ENCODE measurements around the gene PIP4K2C.
"Not testable (repeated sequence)": the region's sequence is repeated elsewhere in the genome, so short reads cannot be mapped to it uniquely, and the experiment has no call there.

PIP4K2C gene

DNA sequence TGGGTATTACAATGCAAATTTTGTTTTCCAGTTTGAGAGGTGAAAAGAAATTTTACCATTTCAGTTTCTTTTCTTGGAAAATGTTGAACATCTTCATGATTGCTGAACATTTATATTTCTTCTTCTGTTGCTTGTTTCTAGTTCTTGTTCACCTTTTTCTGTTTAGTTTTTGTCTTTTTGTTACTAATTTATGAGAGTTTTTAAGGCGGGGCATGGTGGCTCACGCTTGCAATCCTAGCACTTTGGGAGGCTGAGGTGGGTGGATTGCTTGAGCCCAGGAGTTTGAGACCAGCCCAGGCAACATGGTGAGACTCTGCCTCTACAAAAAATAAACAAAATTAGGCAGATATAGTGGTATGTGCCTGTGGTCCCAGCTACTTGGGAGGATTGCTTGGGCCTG is 30.5 kb upstream of the PIP4K2C start:
- no peak for DNase-seq

DNA sequence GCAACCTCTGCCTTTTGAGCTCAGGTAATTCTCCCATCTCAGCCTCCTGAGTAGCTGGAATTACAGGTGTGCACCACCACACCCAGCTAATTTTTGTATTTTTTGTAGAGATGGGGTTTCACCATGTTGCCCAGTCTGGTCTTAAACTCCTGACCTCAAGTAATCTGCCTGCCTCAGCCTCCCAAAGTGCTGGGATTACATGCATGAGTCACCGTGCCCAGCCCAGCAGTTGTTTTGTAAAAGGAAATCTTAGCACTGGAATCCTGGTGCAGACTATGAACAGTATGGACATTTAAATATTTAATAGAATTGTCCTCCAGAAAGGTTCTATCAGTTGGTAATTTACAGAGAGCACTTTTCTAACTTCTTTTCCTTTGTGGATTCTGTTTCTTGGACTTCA is 29.9 kb upstream of the PIP4K2C start:
- DNase-seq, result not testable (repeated sequence)

DNA sequence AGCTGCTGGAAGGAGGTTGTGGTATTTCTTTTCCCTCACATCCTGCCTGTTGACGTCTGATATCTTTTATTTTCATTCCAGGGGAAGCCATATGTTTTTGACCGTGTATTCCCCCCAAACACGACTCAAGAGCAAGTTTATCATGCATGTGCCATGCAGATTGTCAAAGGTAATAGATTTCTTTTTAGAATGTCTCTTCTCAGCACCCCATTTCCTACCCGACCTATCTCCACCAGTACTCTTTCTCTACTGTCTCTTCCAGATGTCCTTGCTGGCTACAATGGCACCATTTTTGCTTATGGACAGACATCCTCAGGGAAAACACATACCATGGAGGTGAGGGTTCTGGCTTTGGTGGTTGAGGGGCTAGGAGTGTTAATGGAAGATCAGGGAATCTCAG is 27.6 kb upstream of the PIP4K2C start:
- no peak for DNase-seq

DNA sequence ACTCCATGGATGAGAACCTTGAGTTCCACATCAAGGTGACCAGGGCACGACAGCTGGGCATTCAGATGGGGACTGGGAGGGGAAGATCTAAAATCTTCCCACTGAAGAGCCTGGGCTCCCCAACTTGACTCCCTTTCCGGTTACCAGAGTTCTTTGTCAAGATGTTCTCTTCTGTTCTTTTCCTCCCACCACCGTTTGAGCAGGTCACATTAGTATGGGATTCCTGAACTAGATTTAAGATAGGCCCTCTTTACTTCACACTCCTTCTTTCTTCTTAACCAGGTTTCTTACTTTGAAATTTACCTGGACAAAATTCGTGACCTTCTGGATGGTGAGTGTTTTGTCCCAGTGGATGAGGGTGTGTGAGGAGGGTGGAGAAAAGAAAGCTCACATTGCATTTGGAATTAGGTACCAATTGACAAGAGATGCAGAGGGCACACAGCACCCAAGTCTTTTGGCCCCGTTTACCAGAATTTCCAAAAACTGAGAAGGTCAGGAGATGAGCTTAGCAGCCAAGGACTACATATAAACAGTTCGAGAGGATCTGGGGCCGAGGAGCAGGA is 26.7 kb upstream of the PIP4K2C start:
- DNase-seq, result no peak

DNA sequence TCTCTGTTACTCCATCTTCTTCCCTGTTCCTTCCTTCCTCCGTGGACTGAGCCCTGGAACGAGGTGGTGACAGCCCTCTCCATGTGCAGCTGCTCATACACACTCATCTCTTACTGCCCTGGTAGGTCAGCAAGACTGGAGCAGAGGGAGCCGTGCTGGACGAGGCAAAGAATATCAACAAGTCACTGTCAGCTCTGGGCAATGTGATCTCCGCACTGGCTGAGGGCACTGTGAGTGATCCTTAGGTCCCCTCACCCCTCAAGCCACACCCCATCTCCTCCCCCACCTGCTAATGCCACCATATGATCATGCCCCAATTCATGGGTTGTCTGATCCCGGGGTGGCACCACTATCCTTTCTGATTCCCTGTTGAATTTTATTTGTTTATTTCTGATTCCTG is 22.2 kb upstream of the PIP4K2C start:
- no peak for DNase-seq

DNA sequence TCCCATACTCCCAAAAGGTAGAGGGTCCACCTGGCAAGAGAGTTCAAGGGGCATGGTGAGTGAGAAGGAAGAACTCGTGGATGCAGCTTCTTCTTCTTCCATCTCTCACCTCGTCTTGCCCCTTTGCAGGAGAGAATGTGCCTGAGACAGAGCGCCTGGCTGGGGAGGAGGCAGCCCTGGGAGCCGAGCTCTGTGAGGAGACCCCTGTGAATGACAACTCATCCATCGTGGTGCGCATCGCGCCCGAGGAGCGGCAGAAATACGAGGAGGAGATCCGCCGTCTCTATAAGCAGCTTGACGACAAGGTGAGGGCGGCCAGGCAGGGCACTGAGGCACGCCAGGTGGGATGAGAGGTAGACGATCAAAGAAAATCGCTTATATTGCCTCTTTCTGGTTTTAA is 21.1 kb upstream of the PIP4K2C start:
- DNase-seq, result no peak

DNA sequence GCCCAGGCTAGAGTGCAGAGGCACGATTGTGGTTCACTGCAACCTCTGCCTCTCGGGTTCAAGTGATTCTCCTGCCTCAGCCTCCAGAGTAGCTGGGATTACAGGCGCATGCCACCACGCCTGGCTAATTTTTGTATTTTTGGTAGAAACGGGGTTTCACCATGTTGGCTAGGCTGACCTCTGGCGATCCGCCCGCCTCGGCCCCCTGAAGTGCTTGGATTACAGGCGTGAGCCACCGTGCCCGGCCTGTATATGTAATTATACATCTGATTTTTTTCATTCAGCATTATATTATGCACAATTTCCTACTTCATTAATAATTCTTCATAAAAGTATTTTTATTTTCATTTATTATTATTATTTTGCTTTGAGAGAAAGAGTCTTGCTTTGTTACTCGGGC is 20.6 kb upstream of the PIP4K2C start:
- not testable (repeated sequence) for DNase-seq

DNA sequence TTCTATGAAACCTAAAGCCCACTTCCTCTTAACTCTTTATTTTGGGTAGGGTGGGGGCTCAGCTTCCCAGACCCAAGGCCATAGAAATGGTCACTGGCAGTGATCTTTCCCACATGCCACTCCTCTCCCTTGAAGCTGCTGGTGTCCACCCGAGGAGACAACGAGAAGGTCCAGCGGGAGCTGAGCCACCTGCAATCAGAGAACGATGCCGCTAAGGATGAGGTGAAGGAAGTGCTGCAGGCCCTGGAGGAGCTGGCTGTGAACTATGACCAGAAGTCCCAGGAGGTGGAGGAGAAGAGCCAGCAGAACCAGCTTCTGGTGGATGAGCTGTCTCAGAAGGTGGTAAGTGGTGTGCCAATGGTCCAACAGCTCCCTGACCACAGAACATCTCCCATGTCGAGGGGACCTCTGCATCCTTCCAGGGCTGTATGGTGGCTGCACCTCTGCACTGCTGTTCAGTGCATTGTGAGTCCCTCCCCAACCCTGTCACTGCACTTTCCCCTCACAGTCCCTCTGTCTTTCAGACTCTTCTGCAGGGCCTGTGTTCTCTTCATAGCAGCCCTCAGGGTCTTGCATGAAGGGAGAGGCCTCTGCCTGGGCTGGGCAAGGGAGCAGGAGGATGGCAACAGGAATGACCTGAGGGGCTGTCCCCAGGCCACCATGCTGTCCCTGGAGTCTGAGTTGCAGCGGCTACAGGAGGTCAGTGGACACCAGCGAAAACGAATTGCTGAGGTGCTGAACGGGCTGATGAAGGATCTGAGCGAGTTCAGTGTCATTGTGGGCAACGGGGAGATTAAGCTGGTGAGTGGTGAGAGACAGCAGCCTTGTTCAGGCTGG is 18.8 kb upstream of the PIP4K2C start:
- DNase-seq, result no peak

DNA sequence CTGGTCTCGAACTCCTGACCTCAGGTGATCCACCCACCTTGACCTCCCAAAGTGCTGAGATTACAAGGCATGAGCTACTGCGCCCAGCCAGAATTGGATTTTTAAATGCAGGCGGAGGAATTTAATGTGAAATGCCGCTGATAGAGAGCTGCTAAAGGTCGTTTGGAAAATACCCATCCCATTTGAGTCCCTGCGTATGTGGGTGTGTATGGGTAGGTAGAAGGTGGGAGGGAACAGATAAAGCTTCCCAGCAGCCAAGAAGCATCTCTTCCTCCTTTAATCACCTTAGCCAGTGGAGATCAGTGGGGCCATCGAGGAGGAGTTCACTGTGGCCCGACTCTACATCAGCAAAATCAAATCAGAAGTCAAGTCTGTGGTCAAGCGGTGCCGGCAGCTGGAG is 16.2 kb upstream of the PIP4K2C start:
- DNase-seq, result no peak

DNA sequence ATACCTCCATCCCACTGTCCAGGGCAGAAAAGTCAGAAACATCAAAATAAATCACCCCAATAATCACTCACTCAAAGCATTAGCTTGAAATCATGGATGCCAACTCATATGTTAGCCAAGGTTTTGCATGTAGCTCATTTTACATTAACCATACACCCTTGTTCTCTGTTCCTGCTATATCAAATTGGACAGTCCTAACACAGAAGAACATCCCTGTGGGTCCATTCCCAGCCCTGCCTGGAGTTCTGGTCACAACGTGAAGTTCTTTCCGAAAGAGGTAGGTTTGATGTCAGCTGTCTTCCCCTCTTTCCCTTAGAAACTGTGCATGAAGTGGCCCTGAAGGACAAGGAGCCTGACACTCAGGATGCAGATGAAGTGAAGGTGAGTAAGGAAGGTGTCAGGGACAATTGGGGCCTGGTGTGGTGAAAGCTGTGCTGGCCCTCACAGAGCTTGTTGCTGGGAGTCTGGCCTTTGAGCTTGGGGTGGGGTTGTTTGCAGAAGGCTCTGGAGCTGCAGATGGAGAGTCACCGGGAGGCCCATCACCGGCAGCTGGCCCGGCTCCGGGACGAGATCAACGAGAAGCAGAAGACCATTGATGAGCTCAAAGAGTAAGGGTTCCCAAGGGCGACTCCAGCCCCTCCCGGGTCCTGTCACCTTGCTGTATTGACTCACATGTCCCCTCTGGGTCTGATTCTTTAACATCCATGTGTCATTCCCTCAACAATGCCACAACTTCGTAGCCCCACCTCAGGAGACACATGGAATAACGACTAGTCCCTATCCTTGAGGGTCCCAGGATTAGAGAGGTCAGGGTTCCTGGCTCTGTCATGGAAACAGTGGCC is 15.0 kb upstream of the PIP4K2C start:
- no peak for DNase-seq

DNA sequence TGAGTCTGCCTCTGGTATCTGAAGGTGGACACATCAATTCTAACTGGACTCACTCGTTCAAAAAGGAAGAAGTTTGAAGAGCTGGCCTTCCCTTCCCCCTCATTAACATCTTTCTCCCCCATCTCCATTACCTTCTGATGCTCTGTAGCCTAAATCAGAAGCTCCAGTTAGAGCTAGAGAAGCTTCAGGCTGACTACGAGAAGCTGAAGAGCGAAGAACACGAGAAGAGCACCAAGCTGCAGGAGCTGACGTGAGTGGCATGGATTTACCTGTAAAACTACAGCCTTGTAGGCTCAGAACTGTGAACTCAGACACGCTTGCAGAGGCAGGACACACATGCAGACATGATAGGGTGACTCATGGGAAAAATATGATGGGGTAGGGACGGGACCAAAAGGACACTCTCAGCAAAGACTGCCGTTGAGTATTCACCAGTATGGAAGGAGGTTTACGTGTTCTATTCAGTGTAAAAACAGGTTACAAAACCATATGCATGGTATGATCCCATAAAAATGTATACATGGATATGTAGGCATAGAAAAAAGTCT is 14.3 kb upstream of the PIP4K2C start:
- DNase-seq, result no peak

DNA sequence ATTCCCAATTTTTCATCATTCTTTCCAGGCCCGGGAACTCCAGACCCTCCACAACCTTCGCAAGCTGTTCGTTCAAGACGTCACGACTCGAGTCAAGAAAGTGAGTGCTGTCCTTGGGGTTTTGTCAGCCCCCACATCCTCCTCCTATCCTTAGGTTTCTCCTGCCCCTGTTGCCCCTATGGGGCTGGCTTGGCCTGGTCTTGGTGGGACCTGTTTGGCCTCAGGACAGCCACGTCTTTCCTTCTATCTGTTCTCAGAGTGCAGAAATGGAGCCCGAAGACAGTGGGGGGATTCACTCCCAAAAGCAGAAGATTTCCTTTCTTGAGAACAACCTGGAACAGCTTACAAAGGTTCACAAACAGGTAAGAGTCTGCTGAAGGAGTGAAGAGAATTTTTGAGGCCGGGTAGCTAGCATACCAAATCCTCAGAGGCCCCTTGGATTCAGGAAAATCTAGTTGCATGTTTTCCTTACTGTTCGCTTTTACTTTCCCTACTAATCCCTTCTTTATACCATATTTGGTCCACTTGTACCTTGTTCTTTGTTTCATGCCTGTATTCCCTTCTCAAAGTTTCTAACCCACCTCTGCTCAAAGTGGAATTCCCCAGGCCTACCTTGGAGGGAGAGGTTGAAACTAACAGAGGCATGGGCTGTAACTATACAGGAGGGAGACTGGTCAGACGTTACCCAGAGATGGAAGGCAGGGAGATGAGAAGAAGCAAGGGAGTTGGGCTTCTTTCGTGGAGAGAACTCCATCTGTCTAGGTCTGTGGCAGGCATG is 12.8 kb upstream of the PIP4K2C start:
- no peak for DNase-seq

DNA sequence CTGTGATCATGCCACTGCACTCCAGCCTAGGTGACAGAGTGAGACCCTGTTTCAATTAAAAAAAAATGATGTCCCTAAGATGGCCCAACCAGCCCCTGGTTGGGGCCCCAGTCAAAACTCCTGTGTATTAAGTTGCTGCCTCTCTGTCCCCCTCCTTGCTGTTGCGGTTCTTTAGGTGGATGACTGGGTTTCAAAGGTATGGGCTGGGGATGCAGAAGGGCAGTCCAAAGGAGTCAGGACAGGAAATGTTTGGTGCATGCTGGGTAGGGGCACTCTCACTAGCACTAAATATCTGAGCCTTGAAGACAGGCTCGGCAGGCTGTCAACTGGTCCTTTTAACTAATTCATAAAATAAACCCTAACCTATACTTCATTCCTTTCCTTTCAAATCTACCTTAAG is 12.0 kb upstream of the PIP4K2C start:
- no peak for DNase-seq

DNA sequence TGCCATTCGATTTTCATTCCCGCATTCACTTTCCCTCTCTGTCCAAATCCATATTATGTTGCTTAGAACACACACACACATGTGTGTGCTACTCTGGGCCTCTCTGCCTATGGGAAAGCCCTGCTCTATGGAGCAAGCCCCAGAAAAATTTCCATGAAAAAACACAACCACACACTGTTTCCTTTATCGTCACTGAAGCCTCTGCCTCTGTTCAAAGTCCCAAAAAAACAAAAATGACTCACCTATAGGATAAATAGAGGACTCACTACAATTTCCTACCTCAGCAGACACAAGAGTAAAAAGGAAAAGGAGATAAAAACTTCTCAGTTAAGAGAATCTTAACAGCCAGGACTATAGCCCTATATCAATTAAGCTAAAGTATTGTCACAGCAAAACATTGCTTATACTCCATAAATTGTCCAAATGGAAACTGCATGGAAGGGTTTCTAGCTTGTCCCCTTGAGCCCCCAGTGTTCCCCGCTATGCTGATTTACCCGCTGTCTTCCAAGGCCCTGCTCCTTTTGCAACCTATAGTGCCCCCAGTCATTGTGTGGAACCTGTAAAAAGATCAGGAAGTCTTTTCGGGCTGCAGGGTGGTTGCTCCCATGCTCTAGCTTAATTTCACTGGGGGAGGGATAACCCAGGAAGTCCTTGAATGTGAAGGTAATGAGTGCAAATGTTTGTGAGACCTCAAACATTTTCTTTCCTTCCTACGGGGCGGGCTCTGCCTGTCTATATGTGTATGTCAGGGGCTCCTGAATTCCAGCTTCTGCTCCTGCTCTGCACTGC is 11.1 kb upstream of the PIP4K2C start:
- DNase-seq, result no peak

DNA sequence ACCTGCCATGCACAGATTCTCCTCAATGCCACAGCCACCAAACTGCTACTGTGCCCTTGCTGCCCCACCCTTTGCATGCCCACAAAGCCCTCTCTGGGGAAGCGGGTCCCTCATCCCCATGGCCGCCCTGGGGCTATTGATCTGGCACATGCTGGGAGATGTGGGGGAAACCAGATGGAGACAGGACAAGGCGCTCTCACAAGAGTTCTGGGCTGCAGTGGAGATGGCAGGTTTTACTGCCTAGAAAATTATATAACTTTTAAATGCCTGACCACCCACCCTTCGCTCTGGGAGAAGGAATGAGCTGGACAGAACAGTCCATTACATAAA is 10.6 kb upstream of the PIP4K2C start:
- DNase-seq, result no peak

DNA sequence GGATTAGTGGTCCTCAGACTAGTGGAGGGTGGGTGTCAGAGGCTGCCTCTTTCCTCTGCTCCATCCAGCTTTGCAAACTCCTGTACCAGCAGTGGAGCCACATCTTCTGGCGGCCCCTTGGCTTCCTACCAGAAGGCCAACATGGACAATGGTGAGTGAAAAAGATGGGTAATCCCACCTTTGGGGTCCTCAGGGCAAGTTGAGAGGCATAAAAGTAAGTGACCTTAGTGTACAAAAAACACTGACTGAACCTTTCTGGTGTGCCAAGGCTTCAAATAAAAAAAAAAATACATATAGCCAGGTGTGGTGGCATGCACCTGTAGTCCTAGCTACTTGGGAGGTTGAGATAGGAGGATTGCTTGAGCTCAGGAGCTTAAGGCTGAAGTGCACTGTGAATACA is 9.2 kb upstream of the PIP4K2C start:
- DNase-seq, result no peak

DNA sequence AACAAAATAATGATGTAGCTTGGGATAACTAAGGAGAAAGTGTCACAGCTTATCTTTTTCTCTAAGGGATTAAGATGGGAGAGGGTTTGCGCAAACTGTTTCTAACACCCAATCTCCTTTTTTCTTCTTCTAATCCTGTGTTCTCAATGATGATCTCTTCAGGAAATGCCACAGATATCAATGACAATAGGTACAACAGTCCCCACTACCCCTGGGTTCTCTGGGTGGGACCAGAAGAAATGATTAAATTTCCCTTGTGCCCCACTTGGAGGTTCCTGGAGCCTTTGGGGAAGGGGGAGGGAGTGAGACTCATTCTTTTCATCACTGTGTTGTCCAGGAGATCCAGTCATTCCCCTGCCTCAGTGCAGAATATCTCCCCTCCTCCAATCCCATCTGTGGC is 8.6 kb upstream of the PIP4K2C start:
- no peak for DNase-seq

DNA sequence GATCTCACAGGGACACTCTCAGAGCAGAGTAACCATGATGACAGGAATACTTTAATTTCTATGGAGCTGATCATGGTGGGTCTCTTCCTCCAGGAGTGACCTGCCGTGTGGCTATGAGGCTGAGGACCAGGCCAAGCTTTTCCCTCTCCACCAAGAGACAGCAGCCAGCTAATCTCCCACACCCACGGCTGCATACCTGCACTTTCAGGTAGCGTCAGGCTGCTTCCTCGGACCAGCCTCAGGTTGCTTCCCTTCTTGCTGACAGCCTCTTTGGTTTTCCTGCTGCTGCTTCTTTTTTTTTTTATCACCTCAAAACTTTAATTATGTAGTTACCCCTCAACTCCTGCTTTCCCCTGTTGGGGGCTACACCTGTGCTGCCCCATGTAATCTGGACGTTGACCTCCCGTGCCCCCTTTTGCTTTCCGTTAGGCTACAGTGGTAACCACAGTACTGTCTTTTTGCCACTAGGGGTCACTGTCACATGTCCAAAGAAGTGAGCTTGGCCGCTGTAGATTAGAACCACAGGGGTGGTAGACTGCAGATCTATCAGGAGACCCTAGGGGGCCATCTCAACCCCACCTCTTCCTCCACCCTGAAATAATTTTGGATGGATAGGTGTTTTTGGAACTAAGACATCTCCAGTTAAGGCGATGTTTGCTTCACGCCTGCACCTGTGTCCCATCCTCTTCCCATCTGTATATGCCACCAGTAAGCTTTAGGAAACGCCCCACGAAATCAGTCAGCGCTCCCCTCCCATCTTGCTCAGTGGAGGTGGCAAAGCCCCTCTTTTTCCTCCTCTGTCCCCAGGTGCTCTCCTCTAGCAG is 7.8 kb upstream of the PIP4K2C start:
- peak; percentile 71 for DNase-seq

DNA sequence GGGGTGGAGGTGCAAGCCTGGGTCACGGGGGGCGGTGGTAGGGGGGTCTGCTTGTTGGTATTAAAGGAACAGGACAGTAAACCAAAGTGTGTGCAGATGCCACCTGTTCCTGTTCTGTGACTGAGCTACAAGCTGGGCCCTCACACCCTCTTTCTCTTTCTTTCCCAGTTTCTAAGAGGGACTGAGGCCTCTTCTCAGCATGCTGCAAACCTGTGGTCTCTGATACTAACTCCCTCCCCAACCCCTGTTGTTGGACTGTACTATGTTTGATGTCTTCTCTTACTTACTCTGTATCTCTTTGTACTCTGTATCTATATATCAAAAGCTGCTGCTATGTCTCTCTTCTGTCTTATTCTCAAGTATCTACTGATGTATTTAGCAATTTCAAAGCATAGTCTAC is 6.9 kb upstream of the PIP4K2C start:
- no peak for DNase-seq

DNA sequence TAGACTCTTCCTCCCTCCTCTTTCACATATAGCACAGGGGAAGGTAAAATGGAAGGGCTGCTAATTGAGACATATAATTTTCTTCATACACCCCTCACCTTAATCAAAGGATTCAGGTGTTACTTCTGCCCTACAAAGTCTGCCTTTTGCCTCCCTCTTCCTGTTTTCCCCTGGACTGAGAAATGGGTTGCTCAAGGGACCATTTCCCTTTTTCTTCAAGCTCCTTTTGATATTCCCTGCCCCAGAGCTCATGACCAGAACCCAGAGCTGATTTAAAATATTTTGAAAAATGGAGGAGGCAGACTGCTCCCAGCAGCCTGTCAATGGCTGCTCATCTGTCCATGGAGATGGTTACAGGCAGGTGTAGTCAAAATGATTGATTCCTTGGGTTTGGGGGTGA is 6.3 kb upstream of the PIP4K2C start:
- DNase-seq, result no peak

DNA sequence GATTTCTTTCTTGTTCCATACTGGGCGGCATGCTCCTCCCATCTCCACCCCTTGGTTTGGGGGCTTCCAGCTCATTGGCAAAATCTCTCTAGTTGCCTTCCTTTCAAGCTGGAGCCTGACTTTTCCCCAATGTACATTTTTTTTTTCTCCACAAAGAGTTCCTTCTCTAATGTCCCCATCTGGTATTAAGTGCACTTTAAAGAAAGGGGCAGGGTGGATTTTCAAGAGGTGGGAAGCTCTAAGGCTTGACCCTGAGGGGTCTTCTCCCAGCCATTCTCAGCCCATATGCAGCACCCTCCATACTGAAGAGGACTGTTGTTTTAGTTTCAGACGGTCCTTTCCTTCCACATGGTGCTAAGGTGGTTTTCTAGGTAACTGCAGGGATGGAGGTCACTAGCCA is 5.8 kb upstream of the PIP4K2C start:
- no peak for DNase-seq

Data from NCI-H774 (cell line).